GM13976 (cell line): ENCODE data around the gene DHX9.
A peak's percentile ranks its signal among the peaks of the same experiment; 100 is the strongest.

Experiments
- DNase-seq: peaks from one replicate; pipeline ENCODE4 v3.0.0; 2012; ENCODE audit warnings: low spot score
- CTCF ChIP-seq: IDR thresholded peaks from 2 replicates; pipeline ENCODE4 v1.5.1; 2012; ENCODE audit warnings: borderline replicate concordance, mild to moderate bottlenecking; ENCODE audit not compliant: insufficient read depth; ENCODE audit errors: extremely low read depth, missing control alignments, control extremely low read depth
- in situ Hi-C: fragments of 300-500 bp; cut with MboI; formaldehyde crosslinking; loops from one replicate; pipeline ENCODE4 v1.12.0; 2022; ENCODE audit warnings: low sequenced_read_pairs, mixed read lengths, inconsistent platforms; ENCODE audit not compliant: unreplicated experiment

Gene DHX9

GRCh38 chr1:182839209-182840066 is at the start of gene DHX9:
DHX9 (plus strand) TSS chr1:182839347; CDS start chr1:182842567, 3,220 bp downstream.
- peak; percentile 98 for DNase-seq
- in situ Hi-C loops = no loop called here
- TF ChIP-seq CTCF = peak; percentile 19

GRCh38 chr1:182791281-182792179 is 47.6 kb upstream of the DHX9 start:
- no peak for DNase-seq
- TF ChIP-seq CTCF = no peak
- in situ Hi-C loops = no loop called here

GRCh38 chr1:182794091-182794490 is 45.1 kb upstream of the DHX9 start:
- in situ Hi-C loops = no loop called here
- DNase-seq = no peak
- no peak for TF ChIP-seq CTCF

GRCh38 chr1:182794676-182795201 is 44.4 kb upstream of the DHX9 start:
- no peak for TF ChIP-seq CTCF
- in situ Hi-C loops = no loop called here
- DNase-seq = no peak

GRCh38 chr1:182795563-182796228 is 43.5 kb upstream of the DHX9 start:
- no peak for DNase-seq
- in situ Hi-C loops = no loop called here
- no peak for TF ChIP-seq CTCF
